ENCODE measurements around the gene TM4SF4.

TM4SF4 gene

DNA sequence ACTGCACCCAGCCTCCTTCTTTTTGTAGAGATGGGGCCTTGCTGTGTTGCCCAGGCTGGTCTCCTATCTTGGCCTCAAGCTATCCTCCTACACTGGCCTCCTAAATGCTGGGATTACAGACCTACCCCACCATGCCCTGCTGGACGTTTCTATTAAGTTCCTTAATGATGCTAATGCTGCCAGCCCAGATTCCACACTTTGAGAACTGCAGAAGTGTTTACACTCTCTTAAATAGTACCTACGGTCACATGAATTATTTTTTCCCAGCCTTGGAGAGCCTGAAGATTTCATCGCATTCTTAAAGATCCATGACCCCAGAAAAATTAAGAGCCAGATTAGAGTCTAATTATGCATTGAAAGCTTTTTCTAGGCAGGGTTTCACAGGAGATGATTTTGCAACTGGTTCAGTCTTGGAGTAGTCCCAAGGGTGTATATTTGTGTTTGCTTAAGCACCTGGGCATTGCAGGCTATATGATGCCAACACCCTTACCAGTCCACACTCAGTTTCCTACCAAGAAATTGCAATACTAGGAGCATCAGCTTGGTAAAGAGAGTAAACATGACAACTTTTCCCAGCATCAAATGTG lies 36.6 kb downstream of the TM4SF4 start:
- no peak for DNase-seq (ENCODE audit: low read depth in 2 of 3, low spot score in 2 of 3)

GRCh38 chr3:149512073-149512782 lies 37.7 kb downstream of the TM4SF4 start:
- no peak for DNase-seq (ENCODE audit: low read depth in 2 of 3, low spot score in 2 of 3)

GRCh38 chr3:149514471-149514870 lies 40.0 kb downstream of the TM4SF4 start:
- no peak for DNase-seq (ENCODE audit: low read depth in 2 of 3, low spot score in 2 of 3)

DNA sequence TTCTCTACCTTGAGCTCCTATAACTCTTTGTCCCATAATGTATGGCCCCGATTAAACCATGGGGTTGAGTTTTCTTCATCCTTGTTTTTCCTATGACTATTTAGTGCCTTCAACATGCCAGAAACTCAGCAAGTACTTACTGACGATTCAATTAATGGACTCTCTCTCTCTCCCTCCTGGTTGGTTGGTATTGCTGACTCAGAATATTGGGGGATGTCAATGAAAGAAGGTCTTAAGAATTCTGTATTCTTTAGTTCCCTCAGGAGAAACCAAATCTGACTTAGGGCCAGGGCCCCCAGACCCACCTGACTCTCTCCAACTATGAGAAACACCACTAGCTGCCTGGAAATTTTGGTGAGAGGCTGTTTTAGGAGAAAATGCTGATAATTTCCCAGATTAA lies 40.8 kb downstream of the TM4SF4 start:
- DNase-seq (ENCODE audit: low read depth in 2 of 3, low spot score in 2 of 3) = no peak

DNA sequence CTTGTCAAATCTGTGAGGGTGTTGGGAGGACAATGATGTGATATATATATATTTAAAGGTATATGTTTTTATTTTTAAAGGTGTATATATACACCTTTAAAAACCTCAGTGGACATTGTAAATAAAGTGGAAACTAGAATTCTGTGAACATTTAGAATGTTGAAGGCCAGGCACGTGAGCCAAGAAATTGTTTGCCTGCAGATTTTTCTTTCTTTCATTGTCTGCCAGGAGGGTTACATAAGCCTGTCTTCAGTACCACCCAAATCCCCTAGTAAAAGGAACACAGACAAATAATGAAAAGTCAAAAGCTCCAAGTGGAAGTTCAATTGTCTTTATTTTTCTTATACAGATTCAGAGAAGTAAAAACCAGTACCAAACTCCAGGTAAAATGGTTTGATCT lies 42.4 kb downstream of the TM4SF4 start:
- DNase-seq (ENCODE audit: low read depth in 2 of 3, low spot score in 2 of 3) = no peak

DNA sequence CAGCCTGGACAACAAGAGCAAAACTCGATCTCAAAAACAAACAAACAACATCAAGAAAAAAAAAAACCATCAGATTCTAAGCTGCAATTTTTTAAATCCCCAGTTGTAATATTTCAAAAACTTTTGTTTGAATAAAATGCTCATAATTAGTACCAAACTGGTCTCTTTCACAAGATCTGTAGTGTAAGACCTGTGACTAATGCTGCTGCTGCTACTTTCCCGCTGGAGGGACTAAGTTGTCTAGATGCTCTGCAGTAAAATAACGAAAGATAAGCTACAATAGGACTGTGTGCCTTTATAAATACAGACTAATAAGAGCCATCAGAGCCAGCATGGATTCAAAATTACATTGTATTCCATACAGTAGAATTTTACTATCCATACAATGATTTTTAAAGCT lies 45.4 kb downstream of the TM4SF4 start:
- DNase-seq (ENCODE audit: low read depth in 2 of 3, low spot score in 2 of 3) = no peak

- DNase-seq (ENCODE audit: low read depth in 2 of 3, low spot score in 2 of 3) = no peak
These were observed 49.2 kb downstream of the TM4SF4 start for GRCh38 chr3:149523512-149524299.

- no peak for DNase-seq (ENCODE audit: low read depth in 2 of 3, low spot score in 2 of 3)
These were observed 53.2 kb downstream of the TM4SF4 start for GRCh38 chr3:149527531-149528339.

- no peak for DNase-seq (ENCODE audit: low read depth in 2 of 3, low spot score in 2 of 3)
These were observed 53.8 kb downstream of the TM4SF4 start for GRCh38 chr3:149528340-149528650.

- no peak for DNase-seq (ENCODE audit: low read depth in 2 of 3, low spot score in 2 of 3)
These were observed 54.6 kb downstream of the TM4SF4 start for GRCh38 chr3:149529099-149529498.

GRCh38 chr3:149532489-149533180 lies 58.1 kb downstream of the TM4SF4 start:
- no peak for DNase-seq (ENCODE audit: low read depth in 2 of 3, low spot score in 2 of 3)

GRCh38 chr3:149534082-149534481 lies 59.6 kb downstream of the TM4SF4 start:
- DNase-seq (ENCODE audit: low read depth in 2 of 3, low spot score in 2 of 3) = no peak

DNA sequence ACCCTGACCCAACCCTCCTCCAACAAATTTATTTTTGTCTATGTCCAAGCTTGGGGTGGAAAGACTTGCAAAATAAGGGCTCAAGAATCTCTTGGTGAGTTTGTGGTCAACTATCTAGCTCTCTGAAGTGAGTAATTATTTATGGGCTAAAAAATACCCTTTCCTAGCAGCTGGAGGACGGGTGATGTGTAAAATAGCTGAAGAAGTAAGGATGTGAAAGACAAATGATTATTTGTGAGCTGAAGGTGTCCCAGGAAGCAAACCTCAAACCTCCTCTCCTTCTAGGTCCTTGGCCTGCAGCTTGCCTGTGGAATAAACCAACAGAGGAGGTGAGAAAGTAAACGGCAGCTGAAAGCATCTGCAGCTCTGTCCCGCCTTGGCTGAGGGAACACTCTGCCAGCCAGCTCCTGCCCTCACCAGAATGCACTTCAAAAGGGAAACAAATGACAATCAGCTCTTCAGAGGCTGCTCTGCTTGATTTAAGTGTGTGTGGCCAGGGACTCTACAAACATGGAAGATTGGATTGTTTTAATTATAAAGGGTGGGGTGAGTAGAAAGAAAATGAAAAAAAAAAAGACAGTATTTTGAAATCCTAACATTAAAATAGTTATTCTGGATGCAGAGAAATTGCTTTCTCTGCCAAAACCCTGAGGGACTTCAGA lies 60.3 kb downstream of the TM4SF4 start:
- no peak for DNase-seq (ENCODE audit: low read depth in 2 of 3, low spot score in 2 of 3)

DNA sequence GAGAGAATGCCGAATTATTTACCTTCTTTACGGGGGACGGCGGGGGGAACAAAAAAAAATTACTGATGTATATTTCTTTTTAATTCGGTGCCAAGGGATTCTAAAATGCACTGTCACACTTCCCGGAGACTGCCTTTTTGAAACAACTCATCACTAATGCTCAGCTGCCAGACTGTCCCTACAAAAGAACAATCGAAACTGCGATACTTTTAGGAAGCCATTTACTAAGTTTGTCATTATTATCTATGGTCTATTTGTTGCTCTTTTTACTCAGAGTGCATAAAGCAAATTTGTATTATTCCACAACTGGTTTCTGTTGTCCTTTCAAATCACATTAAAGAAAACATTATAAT lies 60.8 kb downstream of the TM4SF4 start:
- DNase-seq (ENCODE audit: low read depth in 2 of 3, low spot score in 2 of 3) = no peak

DNA sequence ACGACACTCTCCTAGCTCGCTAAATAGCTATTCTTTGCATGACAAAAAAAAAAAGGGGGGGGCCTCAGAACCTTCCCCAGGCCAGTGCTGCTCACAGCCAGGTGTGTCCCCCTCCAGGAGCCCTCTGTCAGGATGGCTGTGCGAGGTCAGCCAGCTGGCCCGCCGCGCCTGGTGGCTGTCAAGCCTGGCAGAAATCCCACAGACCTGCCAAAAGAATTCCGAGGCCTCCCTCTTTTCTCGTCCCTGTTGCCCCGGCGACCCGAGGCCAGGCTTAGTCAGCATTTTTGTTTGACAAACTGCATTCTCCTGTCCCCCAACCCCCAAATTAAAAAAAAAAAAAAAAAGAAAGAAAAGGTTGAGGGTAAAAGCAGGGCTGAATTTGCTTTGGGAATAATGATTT lies 61.9 kb downstream of the TM4SF4 start:
- no peak for DNase-seq (ENCODE audit: low read depth in 2 of 3, low spot score in 2 of 3)

DNA sequence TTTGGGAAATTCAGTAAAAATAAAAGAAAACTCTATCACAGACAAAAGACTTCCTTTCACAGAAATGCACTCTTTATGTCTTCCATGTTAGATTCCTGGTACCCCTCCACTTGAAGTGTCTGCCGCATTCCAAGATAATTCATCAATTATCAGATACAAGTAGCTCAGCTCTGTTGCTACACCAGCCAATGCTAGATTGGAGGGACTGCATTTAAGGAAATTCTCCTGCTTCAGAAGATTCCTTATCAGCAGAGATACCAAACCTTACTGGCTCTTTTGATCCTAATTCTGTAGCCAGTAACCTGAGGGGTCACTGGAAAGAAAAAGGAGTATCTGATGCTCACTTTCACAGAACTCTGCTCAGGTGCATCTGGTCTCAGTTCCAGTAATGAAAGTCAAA lies 63.9 kb downstream of the TM4SF4 start:
- no peak for DNase-seq (ENCODE audit: low read depth in 2 of 3, low spot score in 2 of 3)

GRCh38 chr3:149541091-149541491 lies 66.6 kb downstream of the TM4SF4 start:
- no peak for DNase-seq (ENCODE audit: low read depth in 2 of 3, low spot score in 2 of 3)

- DNase-seq (ENCODE audit: low read depth in 2 of 3, low spot score in 2 of 3) = no peak
These were observed 68.1 kb downstream of the TM4SF4 start for GRCh38 chr3:149542375-149543312.

- DNase-seq (ENCODE audit: low read depth in 2 of 3, low spot score in 2 of 3) = no peak
These were observed 70.6 kb downstream of the TM4SF4 start for GRCh38 chr3:149545049-149545448.

GRCh38 chr3:149547413-149547812 lies 72.9 kb downstream of the TM4SF4 start:
- no peak for DNase-seq (ENCODE audit: low read depth in 2 of 3, low spot score in 2 of 3)

Measured in activated CD8-positive, alpha-beta memory T cell treated with anti-CD3 and anti-CD28 coated beads for 48 hours (primary cell).